Measurements from ENCODE around the gene MRPL2.

The MRPL2 gene

DNA sequence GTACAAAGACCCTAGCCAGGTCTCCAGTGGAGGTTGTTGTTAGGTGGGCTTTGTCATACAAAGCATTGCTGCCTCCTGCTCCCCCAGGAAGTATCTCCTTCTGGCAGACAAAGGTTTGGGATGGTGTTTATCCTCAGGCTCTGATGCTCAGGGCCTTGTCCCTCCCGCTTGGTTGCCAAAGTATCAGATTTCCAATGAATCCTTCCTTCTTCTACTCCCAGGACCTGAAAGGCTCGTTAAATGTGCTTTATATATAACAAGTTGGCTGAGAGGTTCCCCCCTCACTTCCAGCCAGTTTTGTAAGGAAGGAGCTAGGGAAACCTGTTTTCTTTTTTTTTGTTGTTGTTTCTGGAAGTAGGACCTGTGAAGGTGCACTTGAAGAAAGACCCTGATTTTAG is 31.3 kb upstream of the MRPL2 start:
- TF ChIP-seq CREB1 (IDR thresholded peaks at IDR 0.05; ENCODE audit: low read depth) (no peak), CEBPB (IDR thresholded peaks at IDR 0.05) (no peak), EP300 (IDR thresholded peaks at IDR 0.05; ENCODE audit: borderline replicate concordance) (no peak), EGR1 (IDR thresholded peaks at IDR 0.05) (no peak), YY1 (IDR thresholded peaks at IDR 0.05; ENCODE audit: low read depth) (no peak), ZBTB7A (IDR thresholded peaks at IDR 0.05; ENCODE audit: low read depth) (no peak), NFIC (IDR thresholded peaks at IDR 0.05) (no peak), RAD21 (IDR thresholded peaks at IDR 0.05; ENCODE audit: low read depth) (no peak), TCF12 (IDR thresholded peaks at IDR 0.05; ENCODE audit: low read depth) (no peak), TAF1 (IDR thresholded peaks at IDR 0.05; ENCODE audit: low read depth) (no peak), FOXM1 (IDR thresholded peaks at IDR 0.05; ENCODE audit: borderline replicate concordance, low read depth) (no peak), TEAD4 (IDR thresholded peaks at IDR 0.05) (no peak)
- TF ChIP-seq, protein P1, sequence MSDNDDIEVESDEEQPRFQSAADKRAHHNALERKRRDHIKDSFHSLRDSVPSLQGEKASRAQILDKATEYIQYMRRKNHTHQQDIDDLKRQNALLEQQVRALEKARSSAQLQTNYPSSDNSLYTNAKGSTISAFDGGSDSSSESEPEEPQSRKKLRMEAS (IDR thresholded peaks at IDR 0.05), result no peak
- TF ChIP-seq, protein P2, sequence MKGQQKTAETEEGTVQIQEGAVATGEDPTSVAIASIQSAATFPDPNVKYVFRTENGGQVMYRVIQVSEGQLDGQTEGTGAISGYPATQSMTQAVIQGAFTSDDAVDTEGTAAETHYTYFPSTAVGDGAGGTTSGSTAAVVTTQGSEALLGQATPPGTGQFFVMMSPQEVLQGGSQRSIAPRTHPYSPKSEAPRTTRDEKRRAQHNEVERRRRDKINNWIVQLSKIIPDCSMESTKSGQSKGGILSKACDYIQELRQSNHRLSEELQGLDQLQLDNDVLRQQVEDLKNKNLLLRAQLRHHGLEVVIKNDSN (IDR thresholded peaks at IDR 0.05), result no peak
- TF ChIP-seq, protein P3, sequence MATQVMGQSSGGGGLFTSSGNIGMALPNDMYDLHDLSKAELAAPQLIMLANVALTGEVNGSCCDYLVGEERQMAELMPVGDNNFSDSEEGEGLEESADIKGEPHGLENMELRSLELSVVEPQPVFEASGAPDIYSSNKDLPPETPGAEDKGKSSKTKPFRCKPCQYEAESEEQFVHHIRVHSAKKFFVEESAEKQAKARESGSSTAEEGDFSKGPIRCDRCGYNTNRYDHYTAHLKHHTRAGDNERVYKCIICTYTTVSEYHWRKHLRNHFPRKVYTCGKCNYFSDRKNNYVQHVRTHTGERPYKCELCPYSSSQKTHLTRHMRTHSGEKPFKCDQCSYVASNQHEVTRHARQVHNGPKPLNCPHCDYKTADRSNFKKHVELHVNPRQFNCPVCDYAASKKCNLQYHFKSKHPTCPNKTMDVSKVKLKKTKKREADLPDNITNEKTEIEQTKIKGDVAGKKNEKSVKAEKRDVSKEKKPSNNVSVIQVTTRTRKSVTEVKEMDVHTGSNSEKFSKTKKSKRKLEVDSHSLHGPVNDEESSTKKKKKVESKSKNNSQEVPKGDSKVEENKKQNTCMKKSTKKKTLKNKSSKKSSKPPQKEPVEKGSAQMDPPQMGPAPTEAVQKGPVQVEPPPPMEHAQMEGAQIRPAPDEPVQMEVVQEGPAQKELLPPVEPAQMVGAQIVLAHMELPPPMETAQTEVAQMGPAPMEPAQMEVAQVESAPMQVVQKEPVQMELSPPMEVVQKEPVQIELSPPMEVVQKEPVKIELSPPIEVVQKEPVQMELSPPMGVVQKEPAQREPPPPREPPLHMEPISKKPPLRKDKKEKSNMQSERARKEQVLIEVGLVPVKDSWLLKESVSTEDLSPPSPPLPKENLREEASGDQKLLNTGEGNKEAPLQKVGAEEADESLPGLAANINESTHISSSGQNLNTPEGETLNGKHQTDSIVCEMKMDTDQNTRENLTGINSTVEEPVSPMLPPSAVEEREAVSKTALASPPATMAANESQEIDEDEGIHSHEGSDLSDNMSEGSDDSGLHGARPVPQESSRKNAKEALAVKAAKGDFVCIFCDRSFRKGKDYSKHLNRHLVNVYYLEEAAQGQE (IDR thresholded peaks at IDR 0.05; ENCODE audit: low read depth), result no peak

DNA sequence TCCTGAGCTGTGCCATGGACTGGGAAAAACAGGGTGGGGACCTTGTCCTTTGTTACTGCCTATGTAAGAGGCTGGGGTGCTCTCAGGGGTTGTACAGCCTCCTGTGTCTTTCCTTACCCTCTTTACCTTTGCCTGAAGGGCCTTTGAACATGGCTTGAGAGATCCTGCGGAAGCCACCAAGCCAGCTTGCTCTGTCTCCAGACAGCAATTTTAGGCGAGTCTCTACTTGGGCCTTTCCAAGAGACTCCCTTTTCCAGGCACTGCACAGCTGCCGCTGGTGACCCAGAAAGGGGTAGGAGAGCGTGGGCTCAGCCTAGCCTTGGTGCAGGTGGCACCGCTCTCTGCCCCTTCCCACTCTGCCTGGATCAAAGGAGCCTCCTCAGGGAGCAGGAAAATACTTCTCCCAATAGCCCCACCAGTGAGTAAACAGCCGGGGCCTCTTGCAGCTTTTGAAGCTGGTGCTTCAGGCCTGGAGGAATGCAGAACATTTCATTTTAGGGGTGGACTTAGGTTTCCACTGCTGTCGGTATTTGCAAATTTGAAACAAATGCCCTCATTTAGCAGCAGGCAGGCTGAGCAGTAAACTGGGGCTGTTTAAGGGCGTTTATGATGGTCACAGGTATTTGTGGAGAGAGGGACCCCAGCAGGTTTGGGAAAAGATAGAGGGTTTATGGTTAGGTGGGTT is 30.8 kb upstream of the MRPL2 start:
- TF ChIP-seq, protein P2 (IDR thresholded peaks at IDR 0.05), result no peak
- TF ChIP-seq, protein P3 (IDR thresholded peaks at IDR 0.05; ENCODE audit: low read depth), result no peak
- TF ChIP-seq YY1 (IDR thresholded peaks at IDR 0.05; ENCODE audit: low read depth) (no peak), EP300 (IDR thresholded peaks at IDR 0.05; ENCODE audit: borderline replicate concordance) (no peak), CREB1 (IDR thresholded peaks at IDR 0.05; ENCODE audit: low read depth) (no peak), EGR1 (IDR thresholded peaks at IDR 0.05) (no peak), TAF1 (IDR thresholded peaks at IDR 0.05; ENCODE audit: low read depth) (no peak), FOXM1 (IDR thresholded peaks at IDR 0.05; ENCODE audit: borderline replicate concordance, low read depth) (no peak), RAD21 (IDR thresholded peaks at IDR 0.05; ENCODE audit: low read depth) (no peak), ZBTB7A (IDR thresholded peaks at IDR 0.05; ENCODE audit: low read depth) (no peak), TCF12 (IDR thresholded peaks at IDR 0.05; ENCODE audit: low read depth) (no peak), CEBPB (IDR thresholded peaks at IDR 0.05) (no peak), TEAD4 (IDR thresholded peaks at IDR 0.05) (no peak), NFIC (IDR thresholded peaks at IDR 0.05) (no peak)
- TF ChIP-seq, protein P1 (IDR thresholded peaks at IDR 0.05), result no peak

DNA sequence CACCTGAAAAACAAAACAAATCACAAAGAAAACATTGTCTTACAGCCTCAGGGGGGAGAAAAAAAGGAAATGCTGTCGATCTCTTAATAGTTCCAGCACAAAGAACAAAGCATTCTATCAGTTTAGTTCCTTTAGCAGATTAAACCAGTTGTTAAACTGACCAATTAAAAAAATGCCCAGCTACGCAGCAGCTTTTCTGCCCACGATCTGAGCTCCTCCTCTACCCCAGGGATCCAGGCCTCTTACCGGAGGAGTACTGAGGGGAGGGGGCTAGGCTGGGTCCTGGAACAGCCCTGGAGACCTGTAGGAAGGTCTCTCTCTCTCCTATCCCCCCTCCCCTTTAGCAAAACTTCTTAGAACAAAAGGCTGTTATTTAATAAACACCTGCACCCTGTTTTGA is 30.2 kb upstream of the MRPL2 start:
- no peak for TF ChIP-seq TEAD4 (IDR thresholded peaks at IDR 0.05)
- TF ChIP-seq, protein P3 (IDR thresholded peaks at IDR 0.05; ENCODE audit: low read depth), result no peak
- no peak for TF ChIP-seq RAD21 (IDR thresholded peaks at IDR 0.05; ENCODE audit: low read depth)
- no peak for TF ChIP-seq ZBTB7A (IDR thresholded peaks at IDR 0.05; ENCODE audit: low read depth)
- TF ChIP-seq, protein P1 (IDR thresholded peaks at IDR 0.05), result no peak
- no peak for TF ChIP-seq YY1 (IDR thresholded peaks at IDR 0.05; ENCODE audit: low read depth)
- TF ChIP-seq EGR1 (IDR thresholded peaks at IDR 0.05), result no peak
- TF ChIP-seq CREB1 (IDR thresholded peaks at IDR 0.05; ENCODE audit: low read depth), result no peak
- TF ChIP-seq TAF1 (IDR thresholded peaks at IDR 0.05; ENCODE audit: low read depth), result no peak
- TF ChIP-seq CEBPB (IDR thresholded peaks at IDR 0.05), result no peak
- TF ChIP-seq TCF12 (IDR thresholded peaks at IDR 0.05; ENCODE audit: low read depth), result no peak

DNA sequence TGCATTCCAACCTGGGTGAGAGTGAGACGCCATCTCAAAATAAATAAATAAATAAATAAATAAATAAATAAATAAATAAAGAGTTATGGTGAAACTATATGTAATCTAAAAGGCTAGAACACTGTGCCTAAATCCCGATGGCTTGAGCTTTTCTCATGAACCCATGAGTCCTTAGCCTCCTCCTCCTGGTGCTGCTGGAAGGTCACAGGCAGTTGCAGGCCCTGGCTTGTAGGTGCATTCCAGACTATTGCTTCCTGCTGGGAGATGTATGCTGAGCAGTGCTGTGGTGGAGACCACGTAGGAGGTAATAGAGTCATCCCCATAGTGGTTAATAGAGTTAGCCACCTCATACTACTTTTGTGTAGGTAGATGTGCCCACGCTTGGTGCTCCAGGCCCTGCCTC is 29.4 kb upstream of the MRPL2 start:
- no peak for TF ChIP-seq RAD21 (IDR thresholded peaks at IDR 0.05; ENCODE audit: low read depth)
